Uterus (tissue), 2 donors: ENCODE data around the gene RALGPS1.

Source experiments
- CTCF ChIP-seq, 4 experiments: fragments of 200-600 bp in 2 of 4; fragments of 450-650 bp in 2 of 4; sonication (generic) in 2 of 4; IDR thresholded peaks; one replicate each; pipeline ENCODE4 v1.5.1; 2016 to 2019; ENCODE audit warnings: antibody characterized with exemption in 4 of 4, mild to moderate bottlenecking in 2 of 4, moderate library complexity in 1 of 4
- POLR2A ChIP-seq, 2 donors: fragments of 450-650 bp; IDR thresholded peaks; one replicate each; pipeline ENCODE4 v1.6.1; 2016; ENCODE audit warnings: antibody characterized with exemption in 2 of 2, mild to moderate bottlenecking in 1 of 2, moderate library complexity in 1 of 2

- TF ChIP-seq CTCF (IDR thresholded peaks at IDR 0.05) = no peak
- TF ChIP-seq POLR2A (IDR thresholded peaks at IDR 0.05) = no peak
Observed at GRCh38 chr9:127112735-127113161, 198.2 kb downstream of the RALGPS1 start.
